GM21825 (cell line): ENCODE measurements around the gene SLC35F3.
A peak's percentile ranks its signal among the peaks of the same experiment; 100 is the strongest.
"Not testable (repeated sequence)": the region's sequence is repeated elsewhere in the genome, so short reads cannot be mapped to it uniquely, and the experiment has no call there.

Experiments used
- ATAC-seq: cut with Tn5 transposase; IDR thresholded peaks from one replicate; pipeline ENCODE4 v1.9.1; 2021; ENCODE audit warnings: mild to moderate bottlenecking, moderate library complexity; ENCODE audit not compliant: unreplicated experiment

SLC35F3 gene

GRCh38 chr1:234176000-234176399, 271.5 kb downstream of the SLC35F3 start:
- ATAC-seq = no peak

DNA sequence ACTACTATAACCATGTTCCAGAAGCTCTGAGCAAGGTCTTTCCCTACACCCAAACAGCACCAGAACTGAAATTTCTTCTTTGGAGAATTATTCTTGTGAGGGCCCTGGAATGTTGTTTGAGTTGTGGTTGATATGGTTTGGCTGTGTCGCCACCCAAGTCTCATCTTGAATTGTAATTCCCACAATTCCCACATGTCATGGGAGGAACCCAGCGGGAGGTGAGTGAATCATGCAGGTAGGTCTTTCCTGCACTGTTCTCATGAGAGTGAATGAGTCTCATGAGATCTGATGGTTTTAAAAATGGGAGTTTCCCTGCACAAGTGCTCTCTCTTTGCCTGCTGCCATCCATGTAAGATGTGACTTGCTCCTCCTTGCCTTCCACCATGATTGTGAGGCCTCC, 272.4 kb downstream of the SLC35F3 start:
- ATAC-seq = not testable (repeated sequence)

DNA sequence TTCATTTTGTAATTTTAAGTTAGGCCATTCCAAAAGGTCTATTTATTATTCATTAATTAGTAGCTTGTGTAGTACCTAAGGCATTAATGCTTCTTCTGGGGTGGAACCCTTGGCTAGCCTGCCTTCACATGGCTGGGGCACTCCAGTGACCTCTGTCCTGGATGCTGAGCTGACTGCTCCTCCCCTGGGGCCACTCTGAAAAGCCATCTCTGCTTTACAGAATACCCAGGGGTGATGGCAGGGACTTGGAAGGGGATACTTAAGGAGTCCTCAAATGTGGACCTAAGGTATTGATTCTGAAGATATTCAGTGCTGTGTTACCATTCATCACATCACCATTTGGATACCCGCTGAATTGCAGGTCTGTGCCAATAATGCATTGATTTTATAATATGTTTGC, 281.0 kb downstream of the SLC35F3 start:
- no peak for ATAC-seq

DNA sequence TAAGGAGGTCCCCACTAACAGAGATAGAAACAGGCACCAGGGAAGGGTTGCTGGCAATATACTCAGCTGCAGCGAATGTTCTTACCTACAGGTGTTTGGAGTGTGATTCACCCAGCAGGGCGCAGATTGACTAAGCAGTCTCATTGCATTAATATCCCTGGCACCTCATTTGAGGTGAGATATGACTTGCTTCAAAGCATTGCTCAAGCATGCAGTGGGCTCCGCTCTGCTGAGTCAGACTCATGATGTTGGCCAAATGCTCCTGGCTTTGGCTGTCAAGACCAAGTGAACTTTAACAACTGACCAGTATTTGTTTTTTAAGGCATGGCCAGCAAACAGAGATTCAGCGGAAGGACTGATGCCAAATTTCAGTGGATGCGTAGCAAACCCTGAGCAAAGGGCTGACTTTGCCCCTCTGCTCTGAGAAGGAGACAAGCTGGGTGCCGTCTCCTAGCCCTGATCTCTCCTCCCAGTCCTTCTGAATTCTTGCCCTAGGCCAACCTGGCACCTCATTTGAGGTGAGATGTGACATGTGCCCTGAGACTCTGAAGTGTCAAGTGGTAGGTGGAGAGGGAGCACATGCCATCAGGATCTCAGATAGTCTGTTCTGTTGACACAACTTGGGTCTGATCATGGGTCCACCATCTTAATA, 281.7 kb downstream of the SLC35F3 start:
- no peak for ATAC-seq

- no peak for ATAC-seq
These were observed 283.9 kb downstream of the SLC35F3 start for GRCh38 chr1:234188454-234188792.

DNA sequence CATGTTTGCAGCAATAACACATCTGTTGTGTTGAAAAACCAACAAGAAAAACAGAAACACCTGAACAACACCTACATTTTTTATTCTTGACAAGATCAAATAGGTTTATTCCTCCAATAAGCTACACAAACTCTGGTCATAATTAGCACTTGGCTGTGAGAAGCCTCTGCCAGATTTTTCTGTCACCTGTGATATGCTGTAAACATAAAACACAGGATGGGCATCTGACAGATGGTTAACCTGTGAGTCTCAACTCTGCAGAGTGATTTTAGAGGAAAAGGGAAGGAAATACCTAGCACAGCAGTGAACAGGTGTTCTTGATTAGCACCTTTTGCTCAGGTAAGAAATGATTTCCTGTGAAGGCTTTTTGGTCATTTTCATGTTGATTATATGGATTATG, 293.4 kb downstream of the SLC35F3 start:
- ATAC-seq = no peak

DNA sequence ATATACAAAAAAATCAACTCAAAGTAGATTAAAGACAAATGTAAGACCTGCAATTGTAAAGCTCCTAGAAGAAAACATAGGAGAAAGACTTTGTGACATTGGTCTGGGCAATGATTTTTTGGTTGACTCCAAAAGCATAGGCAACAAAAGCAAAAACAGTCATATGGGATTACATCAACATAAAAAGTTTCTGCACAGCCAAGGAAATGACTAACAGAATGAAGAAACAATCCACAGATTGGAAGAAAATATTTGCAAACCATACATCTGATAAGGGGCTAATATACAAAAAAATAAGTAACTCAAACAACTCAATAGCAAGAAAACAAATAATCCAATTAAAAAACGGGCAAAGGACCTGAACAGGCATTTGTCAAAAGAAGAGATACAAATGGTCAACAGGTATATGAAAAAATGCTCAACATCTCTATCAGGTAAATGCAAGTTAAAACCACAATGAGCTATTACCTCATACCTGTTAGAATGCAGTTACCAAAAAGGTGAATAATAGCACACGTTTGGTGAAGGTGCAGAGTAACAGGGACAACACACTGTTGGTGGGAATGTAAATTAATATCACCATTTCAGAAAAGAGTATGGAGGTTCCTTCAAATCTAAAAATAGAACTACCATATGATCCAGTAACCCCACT, 295.1 kb downstream of the SLC35F3 start:
- ATAC-seq = no peak

DNA sequence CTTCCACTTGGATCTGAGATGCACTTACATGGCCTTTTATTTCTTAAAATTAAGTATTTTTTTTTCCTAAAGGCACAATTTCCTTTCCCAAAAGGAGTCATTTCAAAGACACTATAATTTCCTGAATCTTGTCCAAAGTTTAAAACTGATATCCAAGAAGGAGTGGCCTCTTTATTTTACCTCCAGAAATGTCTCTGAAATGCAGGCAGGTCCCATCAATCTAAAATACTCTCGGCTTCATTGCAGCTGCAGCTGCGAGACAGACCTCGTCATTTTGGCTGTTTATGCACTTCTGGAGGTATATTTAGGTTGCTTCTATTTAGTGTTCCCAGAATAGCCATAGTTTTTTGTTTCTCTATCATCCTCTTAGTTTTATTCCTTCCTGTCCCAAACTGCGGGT, 296.1 kb downstream of the SLC35F3 start:
- ATAC-seq = no peak

DNA sequence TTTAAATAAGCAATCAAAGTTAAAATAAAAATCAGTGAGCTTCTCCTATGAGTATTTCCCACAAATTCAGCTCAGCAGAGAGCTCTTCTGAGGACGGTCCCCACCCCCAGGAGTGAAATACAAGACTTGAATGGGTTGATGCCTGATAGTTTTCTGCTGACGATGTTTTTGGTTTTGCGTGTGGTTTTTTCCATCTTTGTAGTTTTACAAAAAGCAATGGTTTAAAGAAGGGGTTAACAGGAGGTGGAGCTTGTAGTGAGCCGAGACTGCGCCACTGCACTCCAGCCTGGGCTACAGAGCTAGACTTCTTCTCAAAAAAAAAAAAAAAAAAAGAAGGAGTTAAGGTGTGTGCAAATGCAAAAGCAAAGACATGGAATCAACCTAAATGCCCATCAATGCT, 297.1 kb downstream of the SLC35F3 start:
- ATAC-seq = no peak

DNA sequence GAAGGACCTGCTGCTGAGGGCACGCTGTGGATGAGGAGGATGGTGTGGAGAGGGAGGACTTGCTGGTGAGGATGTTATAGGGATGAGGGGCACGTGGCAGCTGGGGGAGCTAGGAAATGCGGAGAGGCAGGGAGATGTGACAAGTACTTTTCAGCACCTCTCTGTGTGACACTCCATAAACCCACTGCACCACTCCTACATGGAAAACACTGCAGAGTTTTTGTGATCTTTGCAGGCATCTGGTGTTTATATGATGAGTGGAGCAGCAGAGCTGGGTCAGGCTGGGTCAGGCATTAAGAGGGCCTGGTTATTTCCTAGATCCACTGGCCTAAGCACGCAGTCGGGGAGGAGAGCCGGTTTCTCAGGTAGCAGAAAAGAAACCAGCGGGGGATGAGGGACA, 301.5 kb downstream of the SLC35F3 start:
- no peak for ATAC-seq

DNA sequence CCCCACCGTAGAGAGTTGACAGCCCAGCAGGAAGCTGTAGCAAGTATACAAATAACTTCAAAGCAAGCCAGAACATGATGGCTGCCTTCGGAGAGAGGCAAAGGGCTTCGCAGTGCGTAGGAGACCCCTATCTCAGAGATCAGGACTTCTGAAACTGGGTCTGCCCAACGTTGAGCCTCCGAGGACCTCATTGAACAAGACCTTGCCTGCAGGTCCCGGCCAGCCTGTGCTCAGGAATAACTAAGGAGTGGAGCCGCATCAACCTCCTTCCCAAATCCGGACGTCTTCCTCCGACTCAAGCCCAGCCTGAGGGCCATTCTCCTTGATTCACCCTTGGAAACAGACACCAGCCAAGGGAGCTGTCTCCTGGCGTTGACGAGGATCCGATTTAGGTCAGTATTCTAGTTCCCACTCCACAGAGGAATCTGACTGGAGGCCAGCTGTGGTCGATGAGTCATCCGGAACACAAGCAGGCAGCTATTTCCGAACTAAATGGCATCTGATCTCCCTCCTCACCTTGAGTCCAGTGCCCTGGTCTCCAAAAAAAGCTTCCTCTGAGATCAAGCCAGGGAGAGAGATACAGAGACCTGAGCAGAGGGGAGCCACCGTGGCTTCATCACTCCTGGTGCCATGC, 302.3 kb downstream of the SLC35F3 start:
- ATAC-seq = no peak

GRCh38 chr1:234208351-234208750, 303.9 kb downstream of the SLC35F3 start:
- no peak for ATAC-seq

DNA sequence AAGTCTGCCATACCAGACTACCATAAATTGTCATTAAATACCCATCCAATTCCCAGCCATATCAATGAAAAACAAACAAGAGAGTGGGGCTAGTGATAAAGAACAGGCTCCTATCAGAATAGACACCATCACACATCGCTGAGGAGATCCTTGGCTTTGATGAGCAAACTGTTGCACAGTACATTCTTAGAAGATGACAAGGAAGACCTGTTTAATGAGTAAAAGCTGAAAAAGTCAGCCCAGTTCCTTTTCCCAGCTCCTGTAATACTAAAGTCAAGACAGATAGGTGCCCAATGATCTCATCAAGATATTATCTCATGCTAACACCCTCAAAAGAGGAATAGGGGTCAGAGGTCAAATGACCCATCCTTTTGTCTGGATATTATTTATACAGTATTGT, 304.3 kb downstream of the SLC35F3 start:
- no peak for ATAC-seq

GRCh38 chr1:234210429-234210828, 306.0 kb downstream of the SLC35F3 start:
- ATAC-seq = not testable (repeated sequence)

DNA sequence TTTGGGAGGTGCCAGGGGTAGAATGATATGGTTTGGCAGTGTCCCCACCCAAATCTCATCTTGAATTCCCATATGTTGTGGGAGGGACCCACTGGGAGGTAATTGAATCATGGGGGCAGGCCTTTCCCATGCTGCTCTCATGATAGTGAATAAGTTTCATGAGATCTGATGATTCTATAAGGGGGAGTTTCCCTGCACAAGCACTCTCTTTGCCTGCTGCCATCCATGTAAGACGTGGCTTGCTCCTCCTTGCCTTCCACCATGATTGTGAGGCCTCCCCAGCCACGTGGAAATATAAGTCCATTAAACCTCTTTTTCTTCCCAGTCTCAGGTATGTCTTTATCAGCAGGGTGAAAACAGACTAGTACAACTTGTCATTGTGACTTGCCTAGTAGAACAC, 307.4 kb downstream of the SLC35F3 start:
- not testable (repeated sequence) for ATAC-seq

- peak; percentile 45 for ATAC-seq
These were observed 308.5 kb downstream of the SLC35F3 start for GRCh38 chr1:234212764-234213657.

- ATAC-seq = no peak
These were observed 309.2 kb downstream of the SLC35F3 start for GRCh38 chr1:234213658-234214128.

DNA sequence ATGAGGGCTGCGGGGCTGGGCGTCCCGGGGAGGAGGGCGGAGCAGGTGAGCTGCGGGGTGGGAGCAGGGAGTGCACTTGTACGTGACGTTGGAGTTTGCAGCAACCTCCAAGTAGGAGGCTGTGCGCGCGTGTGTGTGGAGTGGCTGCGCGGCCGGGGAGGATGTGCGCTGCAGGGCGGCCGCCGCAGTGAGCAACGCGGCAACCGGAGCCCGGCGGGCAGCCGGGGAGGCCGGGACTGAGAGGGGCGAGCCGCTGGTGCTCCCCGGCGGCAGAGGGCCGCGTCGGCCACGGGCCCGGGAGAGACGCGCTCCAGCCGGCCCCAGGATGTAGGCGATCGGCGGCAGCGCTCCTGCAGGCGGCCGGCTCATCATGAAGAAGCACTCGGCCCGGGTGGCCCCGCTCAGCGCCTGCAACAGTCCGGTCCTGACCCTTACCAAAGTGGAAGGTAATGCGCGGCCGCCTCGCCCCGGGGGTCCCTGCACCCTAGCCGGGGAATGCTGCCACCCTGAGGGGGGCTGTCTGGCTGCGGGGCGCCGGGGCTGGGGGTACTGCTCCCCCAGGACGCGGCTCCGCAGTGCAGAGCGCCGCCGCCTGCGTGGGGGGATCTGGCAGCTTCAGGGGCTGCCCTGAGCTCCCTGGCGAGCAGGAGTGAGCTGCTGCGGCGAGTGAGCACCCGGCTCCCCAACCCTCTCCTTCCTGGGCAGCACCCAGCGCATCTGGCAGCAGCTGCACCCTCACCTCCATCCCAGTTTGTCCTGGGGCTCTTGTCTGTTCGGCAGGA, 309.8 kb downstream of the SLC35F3 start:
- peak; percentile 44 for ATAC-seq

DNA sequence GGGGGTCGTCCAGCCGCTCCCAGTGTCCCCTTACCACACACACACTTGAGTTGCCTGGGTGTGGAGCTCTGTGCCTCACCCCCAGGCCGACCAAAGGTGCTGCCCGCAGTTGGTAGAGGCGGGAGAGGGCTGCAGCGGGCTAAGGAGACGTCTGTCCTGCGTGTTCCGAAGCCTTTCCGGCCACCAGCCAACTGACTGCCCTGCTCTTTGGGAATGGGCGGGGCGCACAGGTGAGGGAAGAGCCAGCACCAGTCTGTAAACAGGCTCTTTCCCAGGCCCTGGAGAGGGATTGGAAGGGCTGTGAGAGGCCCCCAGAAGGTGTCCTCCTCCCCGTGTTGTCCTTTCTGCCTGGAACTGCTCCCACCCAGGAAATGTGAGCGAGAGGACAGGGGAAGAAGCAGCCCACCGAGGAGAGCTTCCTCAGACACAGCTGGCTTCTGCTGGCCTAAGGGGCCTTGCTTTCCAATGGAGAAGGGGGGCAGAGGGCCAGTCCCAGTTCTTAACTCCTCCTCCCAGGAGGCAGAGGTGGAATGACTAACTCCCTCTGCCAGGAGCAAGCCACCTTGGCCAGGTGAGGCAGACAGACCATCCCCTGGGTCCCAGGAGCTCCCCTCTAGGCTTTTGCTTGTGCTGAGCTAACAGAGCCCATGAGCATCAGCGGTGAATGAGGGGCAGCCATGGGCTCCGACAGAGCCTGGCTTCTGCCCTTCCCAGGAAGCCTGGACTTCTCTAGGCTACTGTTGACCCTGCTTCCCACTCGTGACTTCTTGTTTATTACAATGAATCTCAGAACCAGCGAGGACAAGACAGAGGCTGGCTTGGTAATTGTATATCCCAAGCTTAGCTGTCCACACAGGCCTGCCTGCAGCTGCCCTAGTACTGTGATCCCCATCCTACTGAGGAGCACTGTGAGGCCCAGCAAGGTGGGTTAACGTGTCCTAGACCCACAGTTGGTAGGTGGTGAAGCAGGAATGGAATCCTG, 310.7 kb downstream of the SLC35F3 start:
- ATAC-seq = no peak
